ENCODE results near the gene PITPNM3. TPM values are rescaled to one million over a fixed set of nuclear protein-coding genes. Genes with fewer than 3 reads are reported as not detected.

The PITPNM3 gene
- total RNA-seq, 1 donor from 2014 or later, result 2.2 TPM

DNA sequence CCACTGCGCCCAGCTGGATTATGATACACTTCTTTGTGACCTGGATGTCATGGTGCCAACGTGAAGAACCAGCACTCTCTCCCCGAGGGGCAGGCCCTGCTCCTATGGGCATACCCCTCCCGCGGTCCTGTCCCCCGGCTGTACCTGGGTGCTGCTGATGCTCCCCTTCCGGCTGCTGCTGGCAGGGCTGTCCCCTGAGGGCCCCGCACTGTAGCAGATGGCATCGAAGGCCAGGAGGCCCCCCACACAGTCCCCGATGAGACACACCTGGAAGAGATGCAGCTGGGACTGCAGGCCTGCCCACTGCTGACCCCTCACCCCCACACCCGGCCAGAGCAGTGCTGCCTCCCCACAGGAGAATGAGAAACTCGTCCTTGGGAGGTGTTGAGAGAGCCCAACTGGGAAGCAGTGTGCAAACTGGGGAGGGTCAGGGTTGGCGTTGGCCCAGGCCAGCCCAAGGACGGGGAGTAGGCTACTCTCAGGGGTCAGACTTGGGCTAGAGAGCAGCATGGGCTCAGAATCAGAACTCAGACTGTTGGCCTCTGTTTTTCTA lies 78.4 kb downstream of the PITPNM3 start:
- peaks cover 6% of the 10 kb centered on the region for H3K27me3 ChIP-seq (ENCODE audit: control insufficient read depth, insufficient read depth, low read length)
- no peak overlapping the region for H3K4me3 ChIP-seq (ENCODE audit: low read depth, low read length)
- H3K36me3 ChIP-seq (ENCODE audit: control insufficient read depth, insufficient read depth, low read length), result no peaks in the 10 kb centered on the region
- TF ChIP-seq, protein P1, sequence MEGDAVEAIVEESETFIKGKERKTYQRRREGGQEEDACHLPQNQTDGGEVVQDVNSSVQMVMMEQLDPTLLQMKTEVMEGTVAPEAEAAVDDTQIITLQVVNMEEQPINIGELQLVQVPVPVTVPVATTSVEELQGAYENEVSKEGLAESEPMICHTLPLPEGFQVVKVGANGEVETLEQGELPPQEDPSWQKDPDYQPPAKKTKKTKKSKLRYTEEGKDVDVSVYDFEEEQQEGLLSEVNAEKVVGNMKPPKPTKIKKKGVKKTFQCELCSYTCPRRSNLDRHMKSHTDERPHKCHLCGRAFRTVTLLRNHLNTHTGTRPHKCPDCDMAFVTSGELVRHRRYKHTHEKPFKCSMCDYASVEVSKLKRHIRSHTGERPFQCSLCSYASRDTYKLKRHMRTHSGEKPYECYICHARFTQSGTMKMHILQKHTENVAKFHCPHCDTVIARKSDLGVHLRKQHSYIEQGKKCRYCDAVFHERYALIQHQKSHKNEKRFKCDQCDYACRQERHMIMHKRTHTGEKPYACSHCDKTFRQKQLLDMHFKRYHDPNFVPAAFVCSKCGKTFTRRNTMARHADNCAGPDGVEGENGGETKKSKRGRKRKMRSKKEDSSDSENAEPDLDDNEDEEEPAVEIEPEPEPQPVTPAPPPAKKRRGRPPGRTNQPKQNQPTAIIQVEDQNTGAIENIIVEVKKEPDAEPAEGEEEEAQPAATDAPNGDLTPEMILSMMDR (IDR thresholded peaks at IDR 0.05; ENCODE audit: insufficient read depth, low read length, poor library complexity, severe bottlenecking), result no peak
- DNase-seq (ENCODE audit: low read depth), result no peak

DNA sequence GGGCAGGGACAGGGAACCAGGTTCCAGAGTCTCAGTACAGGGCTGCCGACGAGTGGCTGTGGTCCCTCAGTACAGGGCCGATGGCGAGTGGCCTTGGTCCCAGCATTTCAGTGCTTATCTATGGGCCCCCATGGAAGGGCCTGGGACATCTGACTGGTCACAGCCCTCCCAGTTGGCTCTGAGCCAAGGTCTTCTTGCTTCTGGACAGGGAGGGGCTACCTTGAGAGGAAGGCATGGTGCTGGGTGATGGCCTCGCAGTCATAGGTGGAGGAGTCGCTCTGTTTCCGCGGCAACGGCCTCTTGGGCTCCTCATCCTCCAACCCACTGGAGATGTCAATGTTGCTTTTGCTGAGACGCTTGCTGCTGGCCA lies 79.6 kb downstream of the PITPNM3 start:
- Histone ChIP-seq H3K4me3 (ENCODE audit: low read depth, low read length) (no peak overlapping the region), H3K36me3 (ENCODE audit: control insufficient read depth, insufficient read depth, low read length) (no peaks in the 10 kb centered on the region), H3K27me3 (ENCODE audit: control insufficient read depth, insufficient read depth, low read length) (peaks cover 6% of the 10 kb centered on the region)
- TF ChIP-seq, protein P1 (IDR thresholded peaks at IDR 0.05; ENCODE audit: insufficient read depth, low read length, poor library complexity, severe bottlenecking), result no peak
- DNase-seq (ENCODE audit: low read depth), result no peak

DNA sequence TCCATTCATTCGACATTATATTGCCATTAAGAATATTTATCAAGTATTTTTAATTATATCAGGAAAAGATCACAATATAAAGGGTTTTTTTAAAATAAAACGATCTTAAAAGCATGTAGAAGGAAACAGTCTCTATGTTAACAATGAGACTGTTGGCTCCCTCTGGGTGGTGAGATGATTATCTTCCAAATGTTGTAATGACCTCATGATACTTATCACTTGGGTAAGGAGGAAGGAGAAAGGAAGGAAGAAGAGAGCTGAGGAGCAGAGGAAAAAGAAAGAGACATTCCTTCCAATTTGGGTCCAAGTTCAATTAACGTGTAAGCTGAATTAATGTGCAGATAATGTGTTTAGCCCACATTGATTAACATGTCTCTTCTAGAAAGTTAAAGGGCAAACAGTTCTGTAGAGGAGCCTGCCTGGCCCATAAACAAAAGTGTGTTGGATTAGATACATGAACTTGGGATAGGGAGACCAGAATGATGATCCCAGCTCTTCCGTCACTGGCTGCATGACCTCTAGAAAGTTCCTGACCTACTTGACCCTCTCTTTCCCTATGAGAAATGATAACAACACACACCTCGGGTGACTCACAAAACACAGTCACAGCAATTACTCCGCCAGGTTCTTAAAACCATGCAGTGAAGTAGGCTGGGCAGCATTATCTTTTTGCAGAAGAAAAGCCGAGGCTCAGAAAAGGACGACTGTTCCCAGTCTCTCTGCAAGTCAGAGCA lies 80.1 kb downstream of the PITPNM3 start:
- Histone ChIP-seq H3K36me3 (ENCODE audit: control insufficient read depth, insufficient read depth, low read length) (no peaks in the 10 kb centered on the region), H3K27me3 (ENCODE audit: control insufficient read depth, insufficient read depth, low read length) (peaks cover 6% of the 10 kb centered on the region), H3K4me3 (ENCODE audit: low read depth, low read length) (no peak overlapping the region)
- TF ChIP-seq, protein P1 (IDR thresholded peaks at IDR 0.05; ENCODE audit: insufficient read depth, low read length, poor library complexity, severe bottlenecking), result no peak
- DNase-seq (ENCODE audit: low read depth), result no peak

DNA sequence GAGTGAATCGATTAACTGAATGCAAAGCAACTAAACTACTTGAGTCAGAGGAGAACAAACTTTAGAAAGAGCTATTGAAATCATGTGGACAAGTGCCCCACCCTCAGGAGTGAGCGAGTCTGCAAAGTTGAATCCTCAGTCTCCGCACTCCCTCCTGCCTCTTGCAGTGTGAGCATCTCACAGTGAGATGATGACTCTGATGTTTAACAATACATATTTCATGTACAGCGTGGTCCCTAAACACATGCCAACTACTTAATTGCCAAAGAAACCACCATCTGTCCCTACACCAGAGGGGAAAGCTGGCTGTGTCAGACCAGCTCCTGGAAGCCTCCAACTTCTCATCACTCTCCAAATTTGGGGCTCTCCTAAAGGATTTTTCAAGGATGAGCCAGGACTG lies 80.9 kb downstream of the PITPNM3 start:
- TF ChIP-seq, protein P1 (IDR thresholded peaks at IDR 0.05; ENCODE audit: insufficient read depth, low read length, poor library complexity, severe bottlenecking), result no peak
- Histone ChIP-seq H3K4me3 (ENCODE audit: low read depth, low read length) (no peak overlapping the region), H3K27me3 (ENCODE audit: control insufficient read depth, insufficient read depth, low read length) (peaks cover 2% of the 10 kb centered on the region), H3K36me3 (ENCODE audit: control insufficient read depth, insufficient read depth, low read length) (no peaks in the 10 kb centered on the region)
- no peak for DNase-seq (ENCODE audit: low read depth)

DNA sequence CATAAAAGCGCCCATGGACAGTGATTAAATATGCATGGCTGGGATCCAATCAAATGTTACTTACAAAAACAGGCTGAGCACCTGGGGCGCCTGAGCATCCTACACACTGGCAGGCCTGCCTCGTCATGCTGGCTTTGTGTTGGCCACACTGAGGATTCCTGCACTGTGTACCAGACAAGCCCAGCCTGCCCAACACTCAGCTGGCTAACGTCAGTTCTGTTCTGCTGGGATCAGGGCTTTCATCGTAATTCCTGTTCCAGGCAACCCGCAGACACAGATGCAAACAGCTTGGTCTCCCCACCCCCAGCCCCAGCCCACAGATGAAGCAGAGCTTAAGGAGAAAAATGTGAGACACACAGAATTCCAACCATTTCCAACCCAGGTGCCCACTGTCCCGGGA lies 81.4 kb downstream of the PITPNM3 start:
- Histone ChIP-seq H3K4me3 (ENCODE audit: low read depth, low read length) (no peak overlapping the region), H3K36me3 (ENCODE audit: control insufficient read depth, insufficient read depth, low read length) (no peaks in the 10 kb centered on the region), H3K27me3 (ENCODE audit: control insufficient read depth, insufficient read depth, low read length) (no peaks in the 10 kb centered on the region)
- TF ChIP-seq, protein P1 (IDR thresholded peaks at IDR 0.05; ENCODE audit: insufficient read depth, low read length, poor library complexity, severe bottlenecking), result no peak
- DNase-seq (ENCODE audit: low read depth), result no peak

DNA sequence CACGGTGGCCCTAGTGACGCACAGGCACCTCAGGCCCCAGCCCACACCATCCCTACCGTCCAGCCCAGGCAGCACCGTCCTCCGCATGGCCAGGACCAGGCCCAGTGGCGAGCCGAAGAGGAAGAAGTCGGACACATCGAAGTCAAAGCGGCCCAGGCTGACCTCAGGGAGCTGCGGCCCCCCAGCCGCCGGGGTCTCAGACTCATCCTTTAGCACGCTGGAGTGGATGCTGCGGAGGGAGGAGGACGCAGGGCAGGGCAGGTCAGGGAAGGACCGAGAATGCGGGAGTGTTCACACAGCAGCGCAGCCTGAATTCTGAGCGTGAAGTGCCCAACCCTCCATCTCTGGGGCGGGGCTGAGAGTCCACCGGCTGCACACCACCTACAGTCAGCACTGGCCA lies 82.0 kb downstream of the PITPNM3 start:
- no peak overlapping the region for H3K4me3 ChIP-seq (ENCODE audit: low read depth, low read length)
- DNase-seq (ENCODE audit: low read depth), result no peak
- H3K36me3 ChIP-seq (ENCODE audit: control insufficient read depth, insufficient read depth, low read length), result no peaks in the 10 kb centered on the region
- H3K27me3 ChIP-seq (ENCODE audit: control insufficient read depth, insufficient read depth, low read length), result no peaks in the 10 kb centered on the region
- TF ChIP-seq, protein P1 (IDR thresholded peaks at IDR 0.05; ENCODE audit: insufficient read depth, low read length, poor library complexity, severe bottlenecking), result no peak
